K562 (cell line): ENCODE measurements around the gene KEL. TPM values are rescaled to one million over a fixed set of nuclear protein-coding genes. Genes with fewer than 3 reads are reported as not detected.

Experiments
- ELF2 ChIP-seq: fragments of 250-450 bp; sonication (Bioruptor Pico); IDR thresholded peaks from 2 replicates; pipeline ENCODE4 v1.5.0; 2021; ENCODE audit warnings: mild to moderate bottlenecking
- HEY1 ChIP-seq: fragments of 250-450 bp; sonication (Bioruptor Pico); IDR thresholded peaks from 2 replicates; pipeline ENCODE4 v1.5.0; 2020; ENCODE audit warnings: mild to moderate bottlenecking, moderate library complexity, borderline replicate concordance
- JUNB ChIP-seq: fragments of 450-650 bp; formaldehyde crosslinking; conservative IDR thresholded peaks from 2 replicates; pipeline ENCODE4 v1.4.0; 2020; ENCODE audit warnings: mild to moderate bottlenecking
- NFIC ChIP-seq: fragments of 450-650 bp; IDR thresholded peaks from 2 replicates; pipeline ENCODE4 v1.6.1; 2017; ENCODE audit warnings: mild to moderate bottlenecking, inconsistent platforms
- PHF20 ChIP-seq: fragments of 450-650 bp; IDR thresholded peaks from 2 replicates; pipeline ENCODE4 v1.6.1; 2018; ENCODE audit not compliant: partially characterized antibody
- TRIM28 ChIP-seq: fragments of 450-650 bp; IDR thresholded peaks from 2 replicates; pipeline ENCODE4 v1.6.1; 2017
- ZNF184 ChIP-seq: sonication (generic); formaldehyde crosslinking; IDR thresholded peaks from 2 replicates; pipeline ENCODE4 v1.5.0; 2020; ENCODE audit warnings: missing genetic modification reagents
- polyA plus RNA-seq, 8 experiments: library from polyadenylated mRNA; depleted of rRNA in 4 of 8; stranded (reverse) in 5 of 8; unstranded in 3 of 8; fragments of >200 nt; fragmentation: Nextera tagmentation in 2 of 8; fragmentation: Illumina TruSeq in 1 of 8; extraction: Ambion mirVana in 2 of 8; extraction: Trizol in 1 of 8; gene quantifications; 2 replicates each; pipeline versions ENCODE4 v1.2.1 to v1.2.3, GENCODE V29; 2011 to 2014; ENCODE audit warnings: inconsistent platforms in 1 of 8, missing spikeins in 1 of 8
- total RNA-seq, 7 experiments: library from RNA; depleted of rRNA in 6 of 7; stranded (reverse); fragments of >200 nt in 6 of 7; fragmentation: Illumina TruSeq in 2 of 7; extraction: Trizol in 2 of 7; gene quantifications; 2 replicates each; pipeline versions ENCODE4 v1.2.1 to v1.2.3, GENCODE V29; 2011 to 2021; ENCODE audit warnings: low replicate concordance in 1 of 7
- TF ChIP-seq, protein P1 (sequence below): fragments of 250-450 bp; sonication (Bioruptor Pico); IDR thresholded peaks from 2 replicates; pipeline ENCODE4 v1.9.0; 2021; ENCODE audit warnings: mild to moderate bottlenecking, inconsistent platforms

KEL gene
- total and polyA plus RNA-seq, 9 of the 15 experiments (the other 6 are each of a cell fraction or from before 2014, with no cell fraction given): 9.0 to 47.4 (median 22.2) TPM

DNA sequence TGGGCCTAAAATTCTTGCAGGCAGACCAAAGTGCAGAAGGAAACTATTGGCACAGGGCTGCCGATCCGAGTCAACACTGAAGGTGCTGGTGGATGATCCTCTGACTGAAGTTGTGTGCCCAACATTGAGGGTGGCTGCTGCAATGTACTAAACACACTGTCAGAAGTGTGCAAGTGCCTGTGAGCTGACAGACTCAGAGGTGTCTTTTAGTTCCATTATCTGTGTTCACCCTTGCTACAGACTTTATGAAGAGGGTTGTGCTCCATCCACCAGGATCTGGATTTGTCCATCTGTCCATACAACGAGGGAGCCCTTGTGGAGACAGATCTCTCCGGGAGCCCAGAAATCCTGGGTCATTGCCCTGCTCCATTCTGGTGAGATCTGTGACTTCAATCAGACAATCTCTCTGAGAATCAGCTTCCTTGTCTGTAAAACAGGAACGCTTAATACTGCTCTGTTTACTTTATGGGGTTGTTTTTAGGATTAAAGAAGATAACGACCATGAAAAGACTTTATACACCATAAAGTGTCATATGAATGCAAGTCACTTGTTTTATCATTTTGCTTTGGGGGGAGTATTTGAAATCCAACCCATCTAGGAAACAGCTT lies 67.1 kb downstream of the KEL start (continued):
- TF ChIP-seq, protein P1, sequence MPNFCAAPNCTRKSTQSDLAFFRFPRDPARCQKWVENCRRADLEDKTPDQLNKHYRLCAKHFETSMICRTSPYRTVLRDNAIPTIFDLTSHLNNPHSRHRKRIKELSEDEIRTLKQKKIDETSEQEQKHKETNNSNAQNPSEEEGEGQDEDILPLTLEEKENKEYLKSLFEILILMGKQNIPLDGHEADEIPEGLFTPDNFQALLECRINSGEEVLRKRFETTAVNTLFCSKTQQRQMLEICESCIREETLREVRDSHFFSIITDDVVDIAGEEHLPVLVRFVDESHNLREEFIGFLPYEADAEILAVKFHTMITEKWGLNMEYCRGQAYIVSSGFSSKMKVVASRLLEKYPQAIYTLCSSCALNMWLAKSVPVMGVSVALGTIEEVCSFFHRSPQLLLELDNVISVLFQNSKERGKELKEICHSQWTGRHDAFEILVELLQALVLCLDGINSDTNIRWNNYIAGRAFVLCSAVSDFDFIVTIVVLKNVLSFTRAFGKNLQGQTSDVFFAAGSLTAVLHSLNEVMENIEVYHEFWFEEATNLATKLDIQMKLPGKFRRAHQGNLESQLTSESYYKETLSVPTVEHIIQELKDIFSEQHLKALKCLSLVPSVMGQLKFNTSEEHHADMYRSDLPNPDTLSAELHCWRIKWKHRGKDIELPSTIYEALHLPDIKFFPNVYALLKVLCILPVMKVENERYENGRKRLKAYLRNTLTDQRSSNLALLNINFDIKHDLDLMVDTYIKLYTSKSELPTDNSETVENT (CRISPR knock-in tag): no peak
- TF ChIP-seq JUNB (CRISPR knock-in tag): no peak
- no peak for TF ChIP-seq PHF20
- TF ChIP-seq ZNF184 (CRISPR knock-in tag): no peak
- no peak for TF ChIP-seq NFIC
- TF ChIP-seq ELF2 (CRISPR knock-in tag): no peak
- TF ChIP-seq HEY1 (CRISPR knock-in tag): no peak
- no peak for TF ChIP-seq TRIM28
